ENCODE measurements around the gene CHPF.

CHPF gene

GRCh38 chr2:219551441-219552381 is 8.1 kb upstream of the CHPF start:
- peak; percentile 56 for DNase-seq (ENCODE audit: low read depth)

GRCh38 chr2:219549619-219550018 is 6.0 kb upstream of the CHPF start:
- no peak for DNase-seq (ENCODE audit: low read depth)

GRCh38 chr2:219548990-219549389 is 5.4 kb upstream of the CHPF start:
- DNase-seq (ENCODE audit: low read depth) = no peak

GRCh38 chr2:219547621-219548020 is 4.0 kb upstream of the CHPF start:
- no peak for DNase-seq (ENCODE audit: low read depth)

- no peak for DNase-seq (ENCODE audit: low read depth)
Measured at GRCh38 chr2:219545943-219546352, 2.3 kb upstream of the CHPF start.

GRCh38 chr2:219545295-219545942 is 1.8 kb upstream of the CHPF start:
- DNase-seq (ENCODE audit: low read depth) = no peak

GRCh38 chr2:219544567-219544966 is 958 bp upstream of the CHPF start:
- no peak for DNase-seq (ENCODE audit: low read depth)

GRCh38 chr2:219542931-219543595 is 546 bp downstream of the CHPF start:
- DNase-seq (ENCODE audit: low read depth) = no peak

- peak; percentile 52 for DNase-seq (ENCODE audit: low read depth)
Measured at GRCh38 chr2:219541611-219542180, 1.9 kb downstream of the CHPF start.

- DNase-seq (ENCODE audit: low read depth) = no peak
Measured at GRCh38 chr2:219540784-219541504, 2.7 kb downstream of the CHPF start.

- no peak for DNase-seq (ENCODE audit: low read depth)
Measured at GRCh38 chr2:219539926-219540678, 3.5 kb downstream of the CHPF start.

GRCh38 chr2:219538956-219539788 is 4.4 kb downstream of the CHPF start:
- no peak for DNase-seq (ENCODE audit: low read depth)

GRCh38 chr2:219538504-219538951 is 5.1 kb downstream of the CHPF start:
- DNase-seq (ENCODE audit: low read depth) = peak; percentile 31

- no peak for DNase-seq (ENCODE audit: low read depth)
Measured at GRCh38 chr2:219537657-219538488, 5.7 kb downstream of the CHPF start.

- no peak for DNase-seq (ENCODE audit: low read depth)
Measured at GRCh38 chr2:219536967-219537366, 6.6 kb downstream of the CHPF start.

GRCh38 chr2:219536425-219536824 is 7.2 kb downstream of the CHPF start:
- no peak for DNase-seq (ENCODE audit: low read depth)

- DNase-seq (ENCODE audit: low read depth) = no peak
Measured at GRCh38 chr2:219533930-219534661, 9.5 kb downstream of the CHPF start.

- no peak for DNase-seq (ENCODE audit: low read depth)
Measured at GRCh38 chr2:219532378-219532649, 11.3 kb downstream of the CHPF start.

Data from amniotic epithelial cell (primary cell).